ENCODE results near the gene MBNL1.
A peak's percentile ranks its signal among the peaks of the same experiment; 100 is the strongest.

DNA sequence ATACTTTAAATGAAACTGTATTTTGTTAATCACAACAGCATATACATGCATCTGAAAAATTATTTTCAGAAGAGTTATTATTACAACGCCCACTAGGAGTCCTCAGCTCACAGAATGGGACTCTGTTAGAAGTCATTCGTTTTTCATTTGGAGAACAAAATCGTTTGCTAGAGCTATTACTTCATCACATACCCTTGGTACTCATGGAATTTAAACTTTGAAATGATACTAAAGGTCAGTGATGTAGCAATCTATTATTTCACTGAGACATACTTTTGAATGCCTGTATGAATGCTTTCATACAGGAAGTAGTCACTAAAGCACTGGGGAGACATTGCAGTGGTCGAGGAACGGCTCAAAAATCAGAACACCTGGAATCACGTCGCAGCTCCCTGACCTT is 198.1 kb downstream of the MBNL1 start:
- TF ChIP-seq, protein P1, sequence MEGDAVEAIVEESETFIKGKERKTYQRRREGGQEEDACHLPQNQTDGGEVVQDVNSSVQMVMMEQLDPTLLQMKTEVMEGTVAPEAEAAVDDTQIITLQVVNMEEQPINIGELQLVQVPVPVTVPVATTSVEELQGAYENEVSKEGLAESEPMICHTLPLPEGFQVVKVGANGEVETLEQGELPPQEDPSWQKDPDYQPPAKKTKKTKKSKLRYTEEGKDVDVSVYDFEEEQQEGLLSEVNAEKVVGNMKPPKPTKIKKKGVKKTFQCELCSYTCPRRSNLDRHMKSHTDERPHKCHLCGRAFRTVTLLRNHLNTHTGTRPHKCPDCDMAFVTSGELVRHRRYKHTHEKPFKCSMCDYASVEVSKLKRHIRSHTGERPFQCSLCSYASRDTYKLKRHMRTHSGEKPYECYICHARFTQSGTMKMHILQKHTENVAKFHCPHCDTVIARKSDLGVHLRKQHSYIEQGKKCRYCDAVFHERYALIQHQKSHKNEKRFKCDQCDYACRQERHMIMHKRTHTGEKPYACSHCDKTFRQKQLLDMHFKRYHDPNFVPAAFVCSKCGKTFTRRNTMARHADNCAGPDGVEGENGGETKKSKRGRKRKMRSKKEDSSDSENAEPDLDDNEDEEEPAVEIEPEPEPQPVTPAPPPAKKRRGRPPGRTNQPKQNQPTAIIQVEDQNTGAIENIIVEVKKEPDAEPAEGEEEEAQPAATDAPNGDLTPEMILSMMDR (IDR thresholded peaks at IDR 0.05), result peak in 3 of 7 experiments; percentile 10 to 28 (median 11)
- no peak for TF ChIP-seq EP300 (IDR thresholded peaks at IDR 0.05)
